Panc1 (cell line): Measurements from ENCODE around the gene NT5DC2. TPM values are rescaled to one million over a fixed set of nuclear protein-coding genes. Genes with fewer than 3 reads are reported as not detected.

Source experiments
- ATAC-seq: fragments of 200-7000 bp; cut with Tn5 transposase; 2 replicates; pipeline ENCODE4 v1.9.1; 2020; ENCODE audit warnings: mild to moderate bottlenecking, moderate library complexity
- BruUV-seq: library from RNA; stranded (reverse); fragments of 400-500 nt; replicated peaks from 2 replicates; lab custom pipeline; 2021; lab: Mats Ljungman, UMichigan
- CTCF ChIA-PET: fragments of 300-600 bp; sonication (Branson Sonifier 250); formaldehyde crosslinking; loops from one replicate; lab custom pipeline; 2022; ENCODE audit warnings: antibody characterized with exemption; lab: Charles Lee
- POLR2A ChIA-PET: fragments of 300-600 bp; sonication (Branson Sonifier 250); formaldehyde crosslinking; loops from one replicate; lab custom pipeline; 2022; ENCODE audit warnings: antibody characterized with exemption; lab: Charles Lee
- DNase-seq: peaks from one replicate; pipeline ENCODE4 v3.0.0-alpha.2; 2010; ENCODE audit warnings: low read depth, low spot score
- H3K27ac ChIP-seq: 2 replicates; pipeline ENCODE4 v1.5.1; 2011; ENCODE audit warnings: mild to moderate bottlenecking, low read length, inconsistent platforms
- H3K27me3 ChIP-seq: fragments of 200-500 bp; sonication (Bioruptor generic); 2 replicates; pipeline ENCODE4 v1.6.0; 2014; ENCODE audit warnings: low read length, inconsistent platforms; ENCODE audit not compliant: control insufficient read depth, insufficient read depth
- H3K36me3 ChIP-seq: fragments of 200-500 bp; sonication (Bioruptor generic); 2 replicates; pipeline ENCODE4 v1.5.1; 2014; ENCODE audit warnings: inconsistent platforms, mild to moderate bottlenecking, low read length, moderate library complexity; ENCODE audit not compliant: control insufficient read depth, insufficient read depth
- H3K4me1 ChIP-seq: 2 replicates; pipeline ENCODE4 v1.5.1; 2011; ENCODE audit warnings: inconsistent platforms, mild to moderate bottlenecking, low read length, moderate library complexity; ENCODE audit not compliant: control insufficient read depth, insufficient read depth
- H3K4me3 ChIP-seq, 2 experiments: 2 replicates each; pipeline ENCODE4 v1.5.1; 2011 to 2012; ENCODE audit warnings: low read depth in 2 of 2, low read length in 2 of 2, mild to moderate bottlenecking in 2 of 2, inconsistent platforms in 1 of 2, moderate library complexity in 1 of 2
- H3K9me3 ChIP-seq: fragments of 200-500 bp; sonication (Bioruptor generic); 2 replicates; pipeline ENCODE4 v1.5.1; 2014; ENCODE audit warnings: low read depth, mild to moderate bottlenecking, inconsistent platforms, low read length, moderate library complexity; ENCODE audit not compliant: control insufficient read depth, insufficient read depth
- POLR2AphosphoS5 ChIP-seq: IDR thresholded peaks from 2 replicates; pipeline ENCODE4 v1.6.1; 2012; ENCODE audit warnings: mild to moderate bottlenecking, low read depth, low read length, moderate library complexity
- REST ChIP-seq, 2 experiments: IDR thresholded peaks; 2 replicates each; pipeline ENCODE4 v1.6.1; 2011 to 2012; ENCODE audit warnings: low read depth in 2 of 2, control low read depth in 1 of 2, low read length in 1 of 2, mild to moderate bottlenecking in 1 of 2, moderate library complexity in 1 of 2; ENCODE audit not compliant: insufficient read depth in 1 of 2
- SIN3A ChIP-seq: IDR thresholded peaks from 2 replicates; pipeline ENCODE4 v1.6.1; 2012; ENCODE audit warnings: low read depth, mild to moderate bottlenecking, low read length, moderate library complexity, borderline replicate concordance; ENCODE audit not compliant: insufficient read depth
- TCF7L2 ChIP-seq: IDR thresholded peaks from 2 replicates; pipeline ENCODE4 v1.6.1; 2011; ENCODE audit warnings: mild to moderate bottlenecking, low read depth, low read length, inconsistent platforms
- in situ Hi-C: cut with HindIII; loops from 2 replicates; pipeline ENCODE4 v1.10.0; 2016; ENCODE audit warnings: low sequenced_read_pairs, low pct_unique_long_range_greater_than_20kb
- intact Hi-C: fragments of 100-400 bp; cut with micrococcal nuclease; formaldehyde crosslinking; loops from one replicate; pipeline ENCODE4 v1.10.0; 2022; ENCODE audit not compliant: unreplicated experiment
- total RNA-seq: library from RNA; stranded (reverse); gene quantifications from one replicate; pipeline ENCODE4 v1.2.1, GENCODE V29; 2021; ENCODE audit not compliant: unreplicated experiment
- TF ChIP-seq, protein P1 (sequence below): fragments of 450-650 bp; IDR thresholded peaks from 2 replicates; pipeline ENCODE4 v1.5.1; 2017; ENCODE audit warnings: mild to moderate bottlenecking

Gene NT5DC2
- total RNA-seq, 1 experiment from 2014 or later, result 137 TPM

GRCh38 chr3:52495777-52496602 lies 37.7 kb downstream of the NT5DC2 start:
- no peaks in the 10 kb centered on the region for H3K27me3 ChIP-seq
- no peaks in the 10 kb centered on the region for H3K4me1 ChIP-seq
- no peak overlapping the region for H3K4me3 ChIP-seq
- CTCF ChIA-PET, result no interaction called here
- intact Hi-C loops, result no loop called here
- H3K27ac ChIP-seq, result no peak overlapping the region
- in situ Hi-C loops, result no loop called here
- DNase-seq (no peak), ATAC-seq (no peak)
- H3K36me3 ChIP-seq, result no peaks in the 10 kb centered on the region
- TF ChIP-seq POLR2AphosphoS5 (no peak), TCF7L2 (no peak), SIN3A (no peak), REST (IDR thresholded peaks at IDR 0.05; ENCODE audit: insufficient read depth in 1 of 2, low read depth in 2 of 2, low read length in 1 of 2) (no peak)
- TF ChIP-seq, protein P1, sequence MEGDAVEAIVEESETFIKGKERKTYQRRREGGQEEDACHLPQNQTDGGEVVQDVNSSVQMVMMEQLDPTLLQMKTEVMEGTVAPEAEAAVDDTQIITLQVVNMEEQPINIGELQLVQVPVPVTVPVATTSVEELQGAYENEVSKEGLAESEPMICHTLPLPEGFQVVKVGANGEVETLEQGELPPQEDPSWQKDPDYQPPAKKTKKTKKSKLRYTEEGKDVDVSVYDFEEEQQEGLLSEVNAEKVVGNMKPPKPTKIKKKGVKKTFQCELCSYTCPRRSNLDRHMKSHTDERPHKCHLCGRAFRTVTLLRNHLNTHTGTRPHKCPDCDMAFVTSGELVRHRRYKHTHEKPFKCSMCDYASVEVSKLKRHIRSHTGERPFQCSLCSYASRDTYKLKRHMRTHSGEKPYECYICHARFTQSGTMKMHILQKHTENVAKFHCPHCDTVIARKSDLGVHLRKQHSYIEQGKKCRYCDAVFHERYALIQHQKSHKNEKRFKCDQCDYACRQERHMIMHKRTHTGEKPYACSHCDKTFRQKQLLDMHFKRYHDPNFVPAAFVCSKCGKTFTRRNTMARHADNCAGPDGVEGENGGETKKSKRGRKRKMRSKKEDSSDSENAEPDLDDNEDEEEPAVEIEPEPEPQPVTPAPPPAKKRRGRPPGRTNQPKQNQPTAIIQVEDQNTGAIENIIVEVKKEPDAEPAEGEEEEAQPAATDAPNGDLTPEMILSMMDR, result no peak
- POLR2A ChIA-PET, result no interaction called here
- BruUV-seq, result no TSS peak
- H3K9me3 ChIP-seq, result no peaks in the 10 kb centered on the region

DNA sequence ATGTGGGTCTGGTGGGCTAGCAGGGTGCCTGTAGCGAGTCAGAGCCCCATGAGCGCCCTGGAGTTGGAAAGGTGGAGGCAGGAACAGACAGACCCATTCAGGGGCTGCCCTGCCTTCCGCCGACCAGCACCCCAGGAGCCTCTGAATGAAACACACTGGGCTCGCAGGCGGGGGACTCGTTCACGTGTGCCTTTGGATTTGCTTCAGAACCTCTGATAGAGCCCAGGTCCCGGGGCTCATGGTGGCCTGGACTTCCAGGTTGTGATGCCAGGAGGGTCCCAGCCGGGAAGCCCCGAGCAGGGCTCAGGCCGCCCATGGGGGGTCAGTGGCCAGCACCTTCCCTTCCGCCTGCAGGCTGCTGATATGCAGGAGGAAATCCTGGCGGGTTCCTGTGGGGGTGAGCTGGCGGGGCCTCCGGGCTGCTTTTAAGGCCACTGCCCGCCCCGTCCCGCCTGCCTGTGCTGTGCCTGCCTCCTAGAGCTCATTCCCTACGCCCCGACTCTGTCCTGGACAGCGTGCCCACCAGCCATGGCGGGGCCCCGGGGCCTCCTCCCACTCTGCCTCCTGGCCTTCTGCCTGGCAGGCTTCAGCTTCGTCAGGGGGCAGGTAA lies 38.7 kb downstream of the NT5DC2 start, which contains the start of gene STAB1:
Gene STAB1, plus strand, starts transcription at position 453 of the 610 bp plus-strand sequence. Its CDS starts 76 bp downstream, at position 529.
- Histone ChIP-seq H3K4me3 (no peak within 1 kb of the TSS), H3K9me3 (no peaks in the 10 kb centered on the region), H3K27ac (no peak within 1 kb of the TSS), H3K36me3 (no peaks in the 10 kb centered on the region), H3K27me3 (no peaks in the 10 kb centered on the region), H3K4me1 (no peaks in the 10 kb centered on the region)
- intact Hi-C loops (no loop called here), in situ Hi-C loops (no loop called here)
- no peak for TF ChIP-seq SIN3A
- ATAC-seq (no peak), DNase-seq (no peak)
- POLR2A ChIA-PET, result no interaction called here
- CTCF ChIA-PET, result no interaction called here
- no TSS peak for BruUV-seq

DNA sequence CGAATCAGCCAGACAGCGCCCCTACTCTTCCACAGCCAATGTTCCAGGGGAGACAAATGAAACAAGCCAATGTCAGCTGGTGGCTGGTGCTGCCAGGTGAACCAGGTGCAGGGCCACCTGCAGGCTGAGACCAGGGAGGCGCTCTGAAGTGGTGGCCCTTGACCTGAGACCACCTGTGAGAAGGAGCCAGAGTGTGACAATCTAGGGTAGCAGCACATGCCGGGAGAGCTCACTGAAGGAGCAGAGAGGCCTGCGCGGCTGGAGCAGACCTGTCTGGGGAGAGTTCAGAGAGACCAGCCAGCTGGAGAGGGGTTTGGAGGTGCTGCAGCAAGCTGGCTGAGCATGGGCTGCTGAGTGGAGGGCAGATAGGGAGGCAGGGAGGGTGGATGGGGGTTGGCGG lies 39.2 kb downstream of the NT5DC2 start:
- no peaks in the 10 kb centered on the region for H3K9me3 ChIP-seq
- no peaks in the 10 kb centered on the region for H3K36me3 ChIP-seq
- no peaks in the 10 kb centered on the region for H3K4me1 ChIP-seq
- no TSS peak for BruUV-seq
- in situ Hi-C loops (no loop called here), intact Hi-C loops (no loop called here)
- DNase-seq (no peak), ATAC-seq (no peak)
- ChIA-PET CTCF (no interaction called here), POLR2A (no interaction called here)
- no peaks in the 10 kb centered on the region for H3K27me3 ChIP-seq
- TF ChIP-seq TCF7L2 (no peak), POLR2AphosphoS5 (no peak), REST (IDR thresholded peaks at IDR 0.05; ENCODE audit: insufficient read depth in 1 of 2, low read depth in 2 of 2, low read length in 1 of 2) (no peak), SIN3A (no peak)
- TF ChIP-seq, protein P1, result no peak
- H3K4me3 ChIP-seq, result no peak overlapping the region
- no peak overlapping the region for H3K27ac ChIP-seq
